Umbilical cord (tissue), 2 donors: ENCODE measurements around the gene DCTD. TPM values are rescaled to one million over a fixed set of nuclear protein-coding genes. Genes with fewer than 3 reads are reported as not detected.
A peak's percentile ranks its signal among the peaks of the same experiment; 100 is the strongest.

Experiments
- DNase-seq: peaks from one replicate; pipeline ENCODE4 v3.0.0-alpha.2; 2015; ENCODE audit warnings: low spot score
- total RNA-seq: library from RNA; depleted of rRNA; stranded (reverse); fragments of >200 nt; gene quantifications from one replicate; pipeline ENCODE4 v1.2.3, GENCODE V29; 2014; ENCODE audit warnings: low replicate concordance; ENCODE audit not compliant: insufficient read depth

Gene DCTD
- 37.3 TPM for total RNA-seq

DNA sequence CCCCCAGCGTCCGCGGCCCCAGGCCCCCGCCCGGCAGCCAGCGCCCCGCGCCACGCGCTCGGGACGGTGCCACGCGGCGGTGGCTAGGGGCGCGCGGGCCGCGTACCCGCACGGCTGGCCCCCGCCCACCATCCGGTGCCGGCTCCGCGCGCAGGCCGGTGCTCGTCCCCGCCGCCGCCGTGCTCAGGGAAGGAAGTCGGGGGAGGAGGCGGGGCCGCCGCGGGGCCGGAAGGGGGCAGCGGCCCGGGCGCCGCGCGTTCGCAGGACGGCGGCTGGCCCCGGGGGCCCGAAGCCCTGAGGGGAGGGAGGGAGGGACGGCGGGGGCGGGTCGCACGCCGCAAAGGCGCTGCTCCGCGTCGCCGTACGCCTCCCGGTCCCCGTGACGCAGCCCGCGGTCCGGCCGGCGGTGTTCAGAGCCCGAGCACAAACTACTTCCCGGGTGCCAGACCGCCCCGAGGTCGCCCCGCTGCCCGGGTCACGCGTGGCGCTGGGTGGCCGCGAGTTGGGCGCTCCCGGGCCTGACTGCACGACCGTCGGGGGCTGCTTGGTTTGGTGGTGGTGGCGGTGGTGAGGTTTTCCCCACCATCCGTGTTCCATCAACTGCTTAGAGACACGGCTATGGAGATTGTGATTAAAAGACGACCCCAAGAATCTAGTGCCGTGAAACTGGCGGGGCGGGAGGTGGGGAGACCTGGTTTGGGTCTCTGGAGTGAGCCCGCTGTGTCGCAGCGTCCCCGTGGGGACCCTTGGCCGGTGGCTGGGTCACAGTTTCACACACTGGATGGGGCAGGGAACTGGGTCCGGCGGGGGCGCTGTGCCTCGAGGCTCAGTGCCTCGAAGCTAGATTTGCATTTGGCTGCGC, at the start of gene DCTD:
DCTD (minus strand) TSS at position 205 of the 862 bp plus-strand sequence. CDS start 1,818 bp downstream, outside the sequence.
- DNase-seq = peak; percentile 75

DNA sequence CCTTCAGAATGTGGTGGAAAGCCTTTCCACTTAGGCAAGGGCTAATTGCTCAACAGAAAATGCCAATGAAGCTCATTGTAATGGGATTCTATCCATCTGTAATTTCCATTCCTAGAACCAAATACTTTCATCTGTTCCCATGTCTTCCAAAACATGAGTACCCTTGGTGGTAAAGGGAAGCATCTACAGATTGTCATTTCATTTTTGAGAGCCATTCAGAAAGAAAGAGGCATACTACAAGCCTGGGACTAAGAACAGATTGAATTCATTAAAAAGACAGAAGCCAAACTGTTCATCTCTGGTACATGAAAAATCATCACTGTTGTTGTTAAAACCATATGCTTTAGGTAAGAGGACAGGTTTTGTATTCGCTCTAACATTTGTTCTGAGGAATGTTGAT, 43.6 kb upstream of the DCTD start:
- no peak for DNase-seq

DNA sequence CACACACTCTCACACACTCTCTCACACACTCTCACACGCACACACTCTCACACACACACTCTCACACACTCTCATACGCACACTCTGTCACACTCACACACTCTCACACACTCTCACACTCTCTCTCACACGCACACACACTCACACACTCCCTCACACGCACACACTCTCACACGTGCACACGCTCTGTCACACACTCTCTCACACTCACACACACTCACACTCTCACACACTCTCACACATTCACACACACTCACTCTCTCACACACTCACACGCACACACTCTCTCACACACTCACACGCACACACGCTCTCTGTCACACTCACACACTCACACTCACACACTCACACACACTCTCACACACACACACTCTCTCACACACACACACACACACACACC, 43.0 kb upstream of the DCTD start:
- DNase-seq = no peak

DNA sequence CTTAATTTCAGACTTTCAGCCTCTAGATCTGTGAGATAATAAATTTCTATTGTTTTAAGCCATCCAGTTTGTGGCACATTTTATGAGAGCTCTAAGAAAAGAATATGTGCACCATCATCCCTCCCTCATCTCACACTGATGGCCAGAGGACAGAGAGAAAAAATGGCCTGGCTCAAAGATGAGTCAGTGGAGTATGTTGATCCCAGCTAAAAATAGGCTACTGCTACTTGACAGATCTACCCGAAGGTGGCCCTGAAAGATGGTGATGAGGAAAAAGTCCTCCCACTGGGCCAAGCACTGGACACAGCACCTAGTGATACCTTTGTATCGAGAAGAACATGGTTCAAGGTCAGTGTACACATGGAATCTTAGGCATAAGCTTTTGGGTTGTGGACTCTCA, 38.2 kb upstream of the DCTD start:
- DNase-seq = no peak

DNA sequence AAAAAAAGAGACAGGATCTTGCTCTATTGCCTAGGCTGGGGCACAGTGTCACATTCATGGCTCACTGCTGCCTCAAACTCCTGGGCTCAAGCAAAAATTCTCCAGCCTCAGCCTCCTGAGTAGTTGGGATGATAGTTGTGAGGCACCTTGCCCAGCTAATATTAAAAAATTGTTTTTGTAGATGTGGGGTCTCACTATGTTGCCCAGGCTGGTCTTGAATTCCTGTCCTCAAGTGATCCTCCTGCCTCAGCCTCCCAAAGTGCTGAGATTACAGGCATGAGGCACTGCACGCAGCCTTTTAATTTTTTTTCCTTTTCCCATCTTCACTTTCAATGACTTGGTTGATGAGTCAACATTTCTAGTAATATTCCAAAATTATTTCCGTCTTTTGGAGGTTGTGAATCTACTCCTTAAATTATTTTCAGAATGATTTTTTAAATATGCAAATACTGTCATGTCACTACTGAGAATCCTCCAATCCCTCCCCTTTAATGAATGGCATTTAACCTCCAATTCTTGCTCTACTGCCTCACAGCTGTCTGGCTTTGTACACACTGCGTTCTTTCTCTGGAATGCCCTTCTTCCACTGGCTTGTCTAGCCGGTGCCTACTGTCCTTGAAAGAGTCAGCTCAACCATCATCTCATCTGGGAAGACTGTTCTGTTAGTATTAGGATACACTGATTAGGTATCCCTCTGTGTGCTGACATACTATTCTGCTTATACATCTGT, 27.5 kb upstream of the DCTD start:
- no peak for DNase-seq

DNA sequence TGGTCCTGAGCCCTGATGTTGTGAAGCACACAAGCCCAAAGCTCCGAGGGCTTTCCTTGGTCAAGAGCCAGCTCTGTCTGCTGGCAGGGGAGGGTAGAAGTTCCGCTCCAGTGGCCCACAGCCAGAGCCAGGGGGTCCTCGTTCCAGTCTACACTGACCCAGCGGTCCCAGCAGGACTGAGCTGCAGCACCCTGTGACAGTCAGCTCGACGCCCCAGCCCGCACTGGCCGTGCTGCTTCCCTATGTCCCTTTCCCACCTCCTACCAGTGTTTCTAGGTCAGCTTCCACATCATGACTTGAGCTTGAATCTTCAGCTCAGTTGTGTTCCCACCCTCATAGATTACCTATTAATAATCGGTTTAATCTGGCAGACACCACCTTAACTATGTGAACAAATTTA, 22.5 kb upstream of the DCTD start:
- DNase-seq = no peak

DNA sequence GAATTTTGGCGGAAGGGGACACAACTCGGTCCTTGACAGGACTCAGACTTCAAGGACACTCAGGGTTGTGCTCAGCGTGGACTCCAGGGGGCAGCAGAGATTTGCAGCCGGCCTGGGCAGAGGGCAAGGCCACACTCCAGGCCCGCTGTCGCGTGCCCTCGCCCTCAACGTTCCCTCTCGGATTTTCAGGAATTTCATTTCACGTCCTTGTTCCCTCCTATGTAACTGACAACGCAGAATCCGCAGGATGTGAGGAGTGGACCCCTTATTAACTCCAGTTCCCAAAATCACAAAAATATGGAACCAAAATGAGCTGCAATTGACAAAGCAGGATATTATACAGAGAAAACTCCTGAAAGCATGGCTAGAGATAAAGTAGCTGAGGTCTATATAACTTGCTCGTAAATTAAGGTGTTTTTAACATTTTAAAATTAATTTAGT, 21.0 kb upstream of the DCTD start:
- DNase-seq = peak; percentile 37

DNA sequence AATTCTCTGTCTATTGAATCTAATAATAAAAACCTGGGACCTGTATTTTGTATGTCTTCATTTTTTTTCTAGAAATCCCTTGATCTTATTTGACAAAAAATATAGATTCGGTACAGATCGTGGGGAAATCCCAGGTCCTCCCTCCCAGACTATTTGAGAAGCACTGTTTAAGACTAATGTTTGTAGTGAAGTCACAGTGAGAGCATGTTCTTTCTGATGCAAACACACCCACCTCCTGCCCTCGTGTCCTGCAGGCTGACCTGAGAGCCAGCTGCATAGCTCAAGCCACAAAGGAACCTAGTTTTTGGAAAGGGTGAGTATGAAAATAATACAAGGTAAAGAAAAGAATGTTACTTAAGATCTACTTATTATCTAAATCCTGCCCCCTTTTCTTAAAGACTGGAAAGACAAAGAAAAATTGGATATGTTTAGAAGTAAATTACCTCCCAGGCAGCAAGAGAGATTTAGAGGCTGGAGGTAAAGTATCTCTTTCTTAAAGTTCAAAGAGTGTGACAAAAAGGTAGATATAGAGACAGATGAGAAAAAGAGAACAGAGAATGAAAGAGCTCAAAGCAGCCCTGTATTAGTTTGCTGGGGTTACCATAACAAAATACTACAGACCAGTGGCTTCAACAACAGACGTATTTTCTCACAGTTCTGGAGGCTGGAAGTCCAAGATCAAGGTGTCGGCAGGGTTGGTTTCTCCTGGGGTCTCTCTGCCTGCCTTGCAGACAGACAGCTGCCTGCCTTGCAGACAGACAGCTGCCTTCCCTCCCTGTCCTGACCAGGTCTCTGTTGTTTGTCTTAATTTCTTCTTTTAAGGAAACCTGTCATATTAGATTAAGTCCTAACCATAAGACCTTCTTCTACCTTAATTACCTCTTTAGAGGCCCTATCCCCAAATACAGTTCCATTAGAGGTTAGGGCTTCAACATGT, 20.4 kb upstream of the DCTD start:
- DNase-seq = no peak

DNA sequence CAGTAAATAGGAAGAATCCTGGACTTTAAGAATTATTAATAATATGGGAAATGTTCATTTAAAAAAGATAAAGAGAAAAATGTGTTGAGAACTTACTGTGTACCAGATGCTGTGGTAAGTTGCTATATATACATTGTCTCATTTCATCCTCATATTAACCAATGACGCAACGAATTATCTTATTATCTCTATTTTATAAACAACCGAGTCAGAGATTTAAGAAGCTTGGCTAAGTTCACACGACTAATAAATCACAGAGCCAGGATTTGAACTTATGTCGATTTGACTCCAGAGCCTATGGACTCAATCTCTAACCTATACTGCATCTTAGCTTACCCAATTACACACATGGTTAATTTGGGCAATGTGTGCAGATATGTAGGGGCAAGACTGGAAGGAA, 15.5 kb upstream of the DCTD start:
- no peak for DNase-seq

DNA sequence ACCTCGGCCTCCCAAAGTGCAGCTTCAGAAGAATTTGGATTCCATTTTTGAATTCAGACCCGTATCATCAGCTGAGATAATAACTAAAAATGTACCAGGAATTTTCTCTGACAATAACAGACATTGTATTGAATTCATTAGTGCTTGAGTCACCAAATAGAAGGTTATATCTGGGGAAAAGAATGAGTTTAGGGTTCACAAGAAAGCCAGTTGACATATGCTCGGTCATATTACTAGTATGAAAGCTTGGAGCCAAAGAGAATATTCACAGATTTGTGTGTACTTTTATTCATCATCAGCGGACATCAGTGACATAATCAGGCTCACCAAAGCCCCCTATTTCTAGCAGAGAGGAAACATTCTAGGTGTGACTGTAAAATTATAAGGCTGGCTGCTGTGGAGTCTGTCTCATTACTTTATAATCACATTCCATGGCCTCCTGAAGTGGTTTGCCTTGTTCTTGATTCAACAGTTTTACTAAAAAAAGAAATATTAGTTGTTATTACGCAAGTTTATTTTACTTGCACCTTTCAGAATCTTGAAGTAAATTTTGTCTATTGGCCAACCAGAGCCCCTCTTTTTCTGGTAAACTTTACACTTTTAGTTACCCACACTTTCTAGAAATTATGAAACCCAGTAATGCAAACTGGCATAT, 14.6 kb upstream of the DCTD start:
- no peak for DNase-seq

DNA sequence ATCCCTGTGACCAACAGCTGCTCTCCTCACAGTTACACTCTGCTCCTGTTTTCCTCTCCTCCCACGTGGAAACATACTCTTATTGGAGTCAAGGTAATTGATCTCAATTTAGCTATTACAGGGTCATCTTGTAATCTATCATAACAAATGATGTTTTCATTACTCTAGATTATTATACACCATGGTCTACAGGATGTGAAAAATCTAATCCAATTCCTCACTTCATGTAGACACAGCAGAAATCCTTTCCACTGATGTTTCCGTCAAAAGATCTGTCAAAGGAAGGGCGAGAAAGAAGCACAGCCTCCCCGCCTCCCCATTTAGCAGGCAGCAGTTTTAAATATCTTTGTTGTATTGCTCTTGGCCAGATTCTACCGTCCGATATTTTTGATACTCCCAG, 13.7 kb upstream of the DCTD start:
- no peak for DNase-seq

DNA sequence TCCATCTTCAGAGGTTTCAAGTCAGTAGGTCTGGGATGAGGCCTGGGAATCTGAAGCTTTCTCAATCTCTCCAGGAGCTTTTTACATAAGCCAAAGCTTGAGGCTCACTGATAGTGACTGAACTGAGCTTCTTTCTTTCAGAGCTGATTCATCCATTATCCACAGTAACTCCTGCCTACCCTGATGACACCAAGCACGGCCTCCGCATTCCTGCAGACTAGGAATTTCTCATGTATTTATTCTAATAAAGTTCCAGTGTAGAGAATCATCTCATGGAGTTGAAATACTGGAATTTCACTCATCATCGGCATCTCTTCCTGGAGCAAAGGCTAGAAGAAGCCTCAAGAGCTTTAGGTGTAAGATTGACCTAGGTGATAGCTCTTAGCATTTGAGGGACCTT, 12.1 kb upstream of the DCTD start:
- DNase-seq = peak; percentile 76

DNA sequence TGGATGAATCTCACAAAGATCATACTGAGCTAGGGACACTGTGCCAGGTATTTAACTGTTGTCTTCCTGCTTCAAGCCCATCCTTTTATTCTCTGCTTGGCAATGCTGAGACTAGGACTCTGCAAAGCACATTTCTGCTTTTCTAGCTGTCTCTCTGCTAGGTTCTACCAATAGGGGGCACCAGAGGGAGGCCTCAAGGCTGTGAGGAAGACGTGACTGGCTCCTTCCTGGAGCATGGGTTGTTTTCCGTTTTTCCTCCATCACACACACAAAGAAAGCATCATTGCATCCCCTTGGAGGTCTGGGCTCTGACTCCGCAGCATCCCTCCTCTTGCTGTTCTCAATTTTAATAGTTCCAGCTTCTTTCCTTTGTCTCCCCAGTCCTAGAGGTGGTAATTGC, 10.9 kb upstream of the DCTD start:
- DNase-seq = no peak

DNA sequence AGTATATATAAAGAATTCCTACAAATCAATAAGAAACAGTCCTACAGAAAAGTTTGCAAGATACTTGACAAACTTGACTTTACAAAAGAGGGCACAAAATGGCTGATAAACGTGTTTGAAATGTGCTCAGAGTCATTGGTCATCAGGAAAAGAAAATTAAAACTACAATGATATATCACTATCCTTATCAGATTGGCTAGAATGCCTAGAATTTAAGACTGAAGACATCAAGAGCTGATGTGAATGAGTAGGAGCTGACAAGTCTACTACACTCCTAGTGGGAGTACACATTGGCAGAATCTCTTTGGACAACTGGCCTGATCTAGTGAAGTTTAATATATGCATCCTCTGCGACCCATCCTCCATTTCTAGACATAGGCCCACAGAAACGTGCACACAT, 10.3 kb upstream of the DCTD start:
- no peak for DNase-seq

DNA sequence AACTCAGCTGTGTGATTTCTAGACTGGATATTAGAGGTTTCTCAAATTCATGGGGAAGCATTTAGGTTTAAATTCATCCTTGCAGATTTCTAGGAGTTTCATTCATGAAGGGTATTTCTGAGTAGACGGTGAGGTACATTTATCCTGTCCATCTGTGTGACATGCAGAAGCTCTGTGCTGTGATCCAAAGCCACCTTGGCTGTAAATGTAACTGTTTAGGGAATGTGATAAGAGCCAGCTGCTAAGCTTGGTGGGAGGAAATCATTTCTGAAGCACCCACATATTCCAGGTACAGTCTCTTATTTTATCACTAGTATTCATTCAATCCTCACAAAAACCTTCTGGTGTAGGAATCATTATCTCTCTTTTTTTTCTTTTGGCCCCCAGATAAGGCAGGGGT, 8.7 kb upstream of the DCTD start:
- no peak for DNase-seq

DNA sequence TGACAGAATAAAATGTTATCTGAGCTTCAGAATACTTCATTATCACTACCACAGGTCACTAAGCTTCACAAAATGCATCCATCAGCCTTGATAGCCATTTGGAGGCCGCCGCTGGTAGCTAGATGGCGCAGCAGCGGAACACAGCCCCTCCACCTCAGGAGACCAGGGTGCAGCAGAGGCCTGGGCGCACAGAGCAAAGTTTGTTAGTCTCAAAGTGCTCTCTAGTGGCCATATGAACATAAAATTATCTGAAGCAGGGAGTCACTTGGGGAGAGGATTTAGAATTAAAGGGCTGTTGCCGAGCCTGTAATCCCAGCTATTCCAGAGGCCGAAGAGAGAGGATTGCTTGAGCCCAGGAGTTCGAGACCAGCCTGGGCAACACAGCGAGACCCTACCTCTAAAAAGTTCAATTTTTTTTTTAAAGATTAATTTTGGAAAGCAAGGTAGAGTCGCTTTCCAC, 8.1 kb upstream of the DCTD start:
- DNase-seq = peak; percentile 60

DNA sequence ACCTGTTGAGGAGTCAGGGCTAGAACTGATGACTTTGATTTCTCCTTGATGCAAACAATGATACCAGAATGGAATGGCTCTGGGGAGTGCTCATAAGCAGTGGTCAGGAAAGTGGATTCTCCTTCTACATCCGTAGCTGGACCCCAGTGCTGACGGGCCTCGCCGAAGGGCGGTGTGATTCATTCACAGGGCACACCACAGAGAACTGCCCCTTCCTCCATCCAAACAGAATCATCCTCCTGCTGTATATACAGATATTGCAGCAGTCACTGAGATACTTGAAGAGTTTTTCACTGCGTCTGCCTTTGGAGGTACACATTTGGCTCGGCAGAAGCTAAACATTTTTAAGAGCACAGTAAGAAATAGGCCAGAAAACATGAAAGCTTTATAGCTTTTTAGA, 7.3 kb upstream of the DCTD start:
- no peak for DNase-seq

DNA sequence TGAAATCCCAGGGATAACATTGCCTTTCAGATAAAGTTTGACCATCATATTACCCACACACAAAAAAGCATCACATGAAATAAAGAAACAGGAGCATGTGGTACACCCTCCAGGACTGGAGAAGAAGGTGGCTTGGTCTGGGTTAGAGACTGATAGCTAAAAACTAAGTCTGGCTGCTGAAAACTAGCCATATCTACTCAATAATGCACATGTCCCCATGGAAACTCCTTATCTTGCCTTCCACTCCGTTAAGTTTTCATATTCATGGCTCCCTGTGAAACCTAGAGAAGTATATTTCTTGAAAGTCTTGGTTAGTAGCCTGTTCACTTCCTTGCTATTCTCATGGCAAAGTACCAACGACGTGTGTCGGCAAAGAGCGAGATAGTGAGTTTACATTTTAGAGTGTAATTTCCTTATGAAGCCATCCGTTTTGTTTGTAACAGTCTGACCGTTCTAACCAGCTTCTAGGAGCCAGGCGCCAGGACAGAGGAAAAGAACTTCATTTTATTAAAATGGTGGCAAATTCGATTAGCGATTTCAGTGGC, 6.7 kb upstream of the DCTD start:
- DNase-seq = no peak

DNA sequence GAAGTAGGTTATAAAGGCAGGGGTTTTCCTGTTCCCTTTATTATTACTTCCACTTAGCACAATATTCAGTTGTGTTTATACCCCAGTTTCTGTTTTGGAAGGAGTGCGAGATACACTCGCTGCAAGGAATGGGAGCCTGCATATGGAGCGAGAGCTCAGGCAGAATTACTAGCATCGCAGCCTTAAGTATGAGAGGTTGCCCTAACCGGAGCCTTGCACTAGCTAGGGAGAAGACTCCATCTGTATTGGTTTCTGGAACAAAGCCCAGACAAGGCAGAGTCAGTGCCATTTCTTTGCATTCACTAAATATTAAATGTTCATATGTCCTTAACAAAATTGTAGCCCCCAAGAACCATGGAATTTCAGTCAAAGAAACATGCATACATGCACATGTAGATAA, 6.2 kb upstream of the DCTD start:
- peak; percentile 57 for DNase-seq

DNA sequence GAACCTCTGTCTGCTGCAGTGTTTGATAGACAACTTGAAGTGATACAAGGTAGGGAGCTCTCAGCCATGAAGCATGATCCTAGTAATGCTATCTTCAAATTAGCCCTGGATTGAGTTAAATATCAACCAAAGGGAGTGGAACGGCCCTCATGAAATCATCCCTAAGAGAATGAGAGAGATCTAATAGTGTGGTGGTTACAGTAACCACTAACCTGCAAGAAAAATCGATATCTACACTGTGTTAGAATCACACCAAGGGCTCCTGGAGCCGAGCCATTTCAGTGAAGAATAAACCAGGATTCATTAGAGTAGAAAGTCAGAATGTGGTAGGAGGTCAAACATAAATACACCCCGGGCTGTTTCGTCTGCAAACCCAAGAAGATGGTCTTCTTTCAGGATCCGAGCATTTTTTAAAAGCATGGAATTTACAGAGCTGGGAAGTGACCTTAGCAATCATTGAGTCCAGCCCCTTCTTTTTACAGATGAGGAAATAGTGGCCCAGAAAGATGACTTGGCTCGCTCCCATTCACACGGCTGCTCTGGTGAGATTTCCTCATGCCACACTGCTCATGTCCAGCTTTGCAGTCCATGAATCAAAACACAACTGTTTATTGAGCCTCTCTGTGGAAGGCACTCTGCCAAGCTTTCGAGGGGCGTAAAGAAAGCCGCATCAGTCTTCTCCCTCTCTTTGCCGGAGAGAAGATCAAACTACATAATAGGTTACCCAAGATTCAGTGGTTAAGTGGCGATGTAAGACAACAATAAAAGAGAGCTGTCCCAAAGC, 5.5 kb upstream of the DCTD start:
- DNase-seq = peak; percentile 17
